HepG2 (cell line): ENCODE measurements around the gene GTF2H4. TPM values are rescaled to one million over a fixed set of nuclear protein-coding genes. Genes with fewer than 3 reads are reported as not detected.

Experiments used
- ATAC-seq: fragments of 200-7000 bp; cut with Tn5 transposase; 3 replicates; pipeline ENCODE4 v1.9.1; 2020; ENCODE audit warnings: mild to moderate bottlenecking, moderate library complexity
- BruUV-seq: library from RNA; stranded (reverse); fragments of 400-500 nt; replicated peaks from 2 replicates; lab custom pipeline; 2021; lab: Mats Ljungman, UMichigan
- CTCF ChIA-PET: fragments of 300-600 bp; formaldehyde crosslinking; extraction: SDS; loops from one replicate; lab custom pipeline; 2021; ENCODE audit warnings: low total read pairs, inconsistent platforms, low intra/inter-chr PET ratio; lab: Yijun Ruan, JAX
- POLR2A ChIA-PET: fragments of 350-600 bp; sonication (Branson Sonifier 250); formaldehyde crosslinking; loops from one replicate; lab custom pipeline; 2020; ENCODE audit warnings: antibody characterized with exemption, inconsistent platforms; lab: Yijun Ruan, JAX
- DNase-seq: peaks from one replicate; pipeline ENCODE4 v3.0.0-alpha.2; 2015; ENCODE audit warnings: low spot score
- FAIRE-seq: peaks from 3 replicates; lab custom pipeline; 2011; peaks lifted over from hg19 to GRCh38; lab: Jason Lieb, UNC
- H2AFZ ChIP-seq: one replicate; pipeline ENCODE4 v1.6.1; 2011; ENCODE audit warnings: low read length, inconsistent platforms
- H3K27ac ChIP-seq: fragments of 300-600 bp; 3 replicates; pipeline ENCODE4 v1.8.0; 2011; ENCODE audit warnings: mixed run types, mild to moderate bottlenecking, mixed read lengths, low read length, inconsistent platforms; ENCODE audit not compliant: insufficient read depth; ENCODE audit errors: extremely low read length
- H3K27me3 ChIP-seq, 2 experiments: fragments of 200-600 bp in 1 of 2; 2 replicates in 1 of 2; 3 replicates in 1 of 2; pipeline versions ENCODE4 v1.6.0 to v1.8.0; 2011; ENCODE audit warnings: low read length in 2 of 2, mild to moderate bottlenecking in 2 of 2, moderate library complexity in 2 of 2, inconsistent platforms in 1 of 2; ENCODE audit not compliant: insufficient read depth in 2 of 2, control insufficient read depth in 1 of 2
- H3K36me3 ChIP-seq, 2 experiments: fragments of 200-600 bp in 1 of 2; replicated peaks in 1 of 2; 2 replicates in 1 of 2; 3 replicates in 1 of 2; pipeline versions ENCODE4 v1.5.1 to v1.8.0; 2011; ENCODE audit warnings: low read length in 2 of 2, inconsistent platforms in 1 of 2; ENCODE audit not compliant: insufficient read depth in 2 of 2, control insufficient read depth in 1 of 2
- H3K4me1 ChIP-seq: 2 replicates; pipeline ENCODE4 v1.5.1; 2012; ENCODE audit warnings: low read length, inconsistent platforms; ENCODE audit not compliant: insufficient read depth
- H3K4me2 ChIP-seq: 2 replicates; pipeline ENCODE4 v1.6.0; 2011; ENCODE audit warnings: low read depth, low read length, inconsistent platforms
- H3K4me3 ChIP-seq, 3 experiments: fragments of 200-600 bp in 1 of 3; sonication (generic), shearing (Covaris generic) in 1 of 3; replicated peaks in 1 of 3; 2 replicates each; pipeline ENCODE4 v1.5.1; 2011 to 2016; ENCODE audit warnings: low read length in 3 of 3, inconsistent platforms in 2 of 3, low read depth in 2 of 3, mild to moderate bottlenecking in 2 of 3, control low read depth in 1 of 3, mixed read lengths in 1 of 3; ENCODE audit not compliant: insufficient read depth in 1 of 3
- H3K79me2 ChIP-seq: one replicate; pipeline ENCODE4 v1.6.1; 2011; ENCODE audit warnings: low read length, inconsistent platforms; ENCODE audit not compliant: insufficient read depth
- H3K9ac ChIP-seq: 2 replicates; pipeline ENCODE4 v1.6.0; 2011; ENCODE audit warnings: mild to moderate bottlenecking, low read depth, low read length, inconsistent platforms; ENCODE audit not compliant: insufficient read depth
- H3K9me3 ChIP-seq: 2 replicates; pipeline ENCODE4 v1.5.1; 2012; ENCODE audit warnings: mild to moderate bottlenecking, low read length
- H4K20me1 ChIP-seq: 2 replicates; pipeline ENCODE4 v1.6.0; 2011; ENCODE audit warnings: inconsistent platforms, mild to moderate bottlenecking, low read length, moderate library complexity; ENCODE audit not compliant: insufficient read depth
- HDAC6 ChIP-seq: fragments of 200-600 bp; sonication (generic); IDR thresholded peaks from 2 replicates; pipeline ENCODE4 v1.7.0; 2017; ENCODE audit warnings: mild to moderate bottlenecking, antibody characterized with exemption, low read length, low read depth
- NFIC ChIP-seq: IDR thresholded peaks from 2 replicates; pipeline ENCODE4 v1.6.1; 2012; ENCODE audit warnings: mild to moderate bottlenecking, low read length, inconsistent platforms
- NFKB2 ChIP-seq: sonication (generic); formaldehyde crosslinking; IDR thresholded peaks from 2 replicates; pipeline ENCODE4 v1.4.0; 2020; ENCODE audit warnings: missing genetic modification reagents, borderline replicate concordance
- NFKBIZ ChIP-seq: IDR thresholded peaks from 2 replicates; pipeline ENCODE4 v1.6.1; 2018; ENCODE audit warnings: missing genetic modification reagents, missing compliant biosample characterization
- SMARCE1 ChIP-seq: fragments of 450-650 bp; IDR thresholded peaks from 2 replicates; pipeline ENCODE4 v1.6.1; 2017; ENCODE audit warnings: borderline replicate concordance
- SMYD3 ChIP-seq: sonication (generic); formaldehyde crosslinking; IDR thresholded peaks from 2 replicates; pipeline ENCODE4 v1.8.1; 2023; ENCODE audit warnings: mild to moderate bottlenecking, missing genetic modification reagents
- ZNF800 ChIP-seq: sonication (generic); formaldehyde crosslinking; IDR thresholded peaks from 2 replicates; pipeline ENCODE4 v1.4.0; 2020; ENCODE audit warnings: missing genetic modification reagents
- WGBS: methylation state at CpG from one replicate; pipeline ENCODE4 v1.1.6; 2017; ENCODE audit warnings: low lambda C conversion rate; 5-methylcytosine and 5-hydroxymethylcytosine counted together
- in situ Hi-C: cut with HindIII; loops from 2 replicates; pipeline ENCODE4 v1.10.0; 2017; ENCODE audit warnings: low pct_unique_long_range_greater_than_20kb; ENCODE audit not compliant: extremely low pct_ligation_motif_present
- intact Hi-C: fragments of 100-400 bp; cut with micrococcal nuclease; formaldehyde crosslinking; loops from one replicate; pipeline ENCODE4 v1.10.0; 2022; ENCODE audit not compliant: unreplicated experiment
- polyA plus RNA-seq, 8 experiments: library from polyadenylated mRNA; depleted of rRNA in 3 of 8; stranded (reverse) in 7 of 8; unstranded in 1 of 8; fragments of >200 nt; fragmentation: Illumina TruSeq in 4 of 8; extraction: Trizol in 4 of 8; gene quantifications; 2 replicates each; pipeline versions ENCODE4 v1.2.1 to v1.2.3, GENCODE V29; 2011 to 2016; ENCODE audit warnings: low read depth in 4 of 8, missing spikeins in 1 of 8, mixed read lengths in 1 of 8; ENCODE audit not compliant: insufficient read depth in 1 of 8
- total RNA-seq, 5 experiments: library from RNA; depleted of rRNA; stranded (reverse); fragments of >200 nt; fragmentation: Illumina TruSeq; extraction: Trizol; gene quantifications; 2 replicates each; pipeline ENCODE4 v1.2.3, GENCODE V29; 2016; ENCODE audit warnings: low read depth in 1 of 5
- TF ChIP-seq, protein P1 (sequence below): fragments of 450-650 bp; IDR thresholded peaks from 2 replicates; pipeline ENCODE4 v1.6.1; 2017
- TF ChIP-seq, protein P2 (sequence below), 2 experiments: sonication (generic) in 1 of 2; formaldehyde crosslinking in 1 of 2; IDR thresholded peaks; 2 replicates each; pipeline versions ENCODE4 v1.5.1 to v1.6.1; 2011 to 2020; ENCODE audit warnings: borderline replicate concordance in 1 of 2, low read depth in 1 of 2, low read length in 1 of 2, mild to moderate bottlenecking in 1 of 2, missing genetic modification reagents in 1 of 2, moderate library complexity in 1 of 2
- TF ChIP-seq, protein P3 (sequence below): IDR thresholded peaks from 2 replicates; pipeline ENCODE4 v1.6.1; 2016; ENCODE audit warnings: control low read depth
- TF ChIP-seq, protein P4 (sequence below): sonication (generic); formaldehyde crosslinking; IDR thresholded peaks from 2 replicates; pipeline ENCODE4 v1.4.0; 2020; ENCODE audit warnings: missing genetic modification reagents

Gene GTF2H4
- total and polyA plus RNA-seq, 2 of the 13 experiments (the other 11 are each of a cell fraction or from before 2014, with no cell fraction given) = 15.9 to 49.3 TPM

DNA sequence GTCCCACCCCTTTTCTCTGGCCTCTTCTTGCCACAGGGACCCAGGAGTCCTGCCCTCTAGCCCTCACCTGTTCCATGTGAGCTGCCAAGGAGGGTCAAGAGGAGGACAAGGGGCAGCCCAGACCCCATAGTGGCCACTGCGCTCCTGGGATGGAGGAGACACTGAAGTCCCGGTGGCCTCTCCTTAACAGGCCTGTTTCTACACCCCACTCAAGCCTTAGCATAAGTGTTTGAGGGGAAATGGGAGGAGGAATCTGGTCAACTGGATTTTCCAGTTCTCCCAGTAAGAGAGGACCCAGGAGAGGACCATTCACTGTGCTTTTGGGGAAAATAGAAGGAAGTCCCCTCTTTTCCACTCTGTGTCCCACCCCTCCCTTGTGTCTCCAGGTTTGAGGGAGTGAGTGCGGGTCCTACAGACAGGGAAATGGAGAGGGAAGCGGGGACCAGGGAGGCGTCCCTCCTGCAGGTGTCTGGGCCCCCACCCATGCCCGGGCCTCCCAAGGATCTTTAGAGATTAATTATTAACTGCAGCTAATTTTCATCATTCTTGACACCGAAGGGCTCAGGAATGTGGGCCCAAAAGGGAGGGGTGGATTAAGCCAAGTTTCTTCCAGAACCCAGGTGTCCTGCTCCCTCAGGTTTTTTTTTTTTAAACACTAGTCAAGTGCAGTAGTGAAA is 24.1 kb downstream of the GTF2H4 start, which contains the start of gene SFTA2:
Gene SFTA2 (minus strand): TSS at position 202 of the 677 bp plus-strand sequence. CDS start 74 bp downstream, at position 128.
- FAIRE-seq = no peak
- H4K20me1 ChIP-seq = no peaks in the 10 kb centered on the region
- TF ChIP-seq, protein P1, sequence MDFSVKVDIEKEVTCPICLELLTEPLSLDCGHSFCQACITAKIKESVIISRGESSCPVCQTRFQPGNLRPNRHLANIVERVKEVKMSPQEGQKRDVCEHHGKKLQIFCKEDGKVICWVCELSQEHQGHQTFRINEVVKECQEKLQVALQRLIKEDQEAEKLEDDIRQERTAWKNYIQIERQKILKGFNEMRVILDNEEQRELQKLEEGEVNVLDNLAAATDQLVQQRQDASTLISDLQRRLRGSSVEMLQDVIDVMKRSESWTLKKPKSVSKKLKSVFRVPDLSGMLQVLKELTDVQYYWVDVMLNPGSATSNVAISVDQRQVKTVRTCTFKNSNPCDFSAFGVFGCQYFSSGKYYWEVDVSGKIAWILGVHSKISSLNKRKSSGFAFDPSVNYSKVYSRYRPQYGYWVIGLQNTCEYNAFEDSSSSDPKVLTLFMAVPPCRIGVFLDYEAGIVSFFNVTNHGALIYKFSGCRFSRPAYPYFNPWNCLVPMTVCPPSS = no peak
- no peak for TF ChIP-seq HDAC6
- TF ChIP-seq SMYD3 (CRISPR knock-in tag) = no peak
- TF ChIP-seq, protein P2, sequence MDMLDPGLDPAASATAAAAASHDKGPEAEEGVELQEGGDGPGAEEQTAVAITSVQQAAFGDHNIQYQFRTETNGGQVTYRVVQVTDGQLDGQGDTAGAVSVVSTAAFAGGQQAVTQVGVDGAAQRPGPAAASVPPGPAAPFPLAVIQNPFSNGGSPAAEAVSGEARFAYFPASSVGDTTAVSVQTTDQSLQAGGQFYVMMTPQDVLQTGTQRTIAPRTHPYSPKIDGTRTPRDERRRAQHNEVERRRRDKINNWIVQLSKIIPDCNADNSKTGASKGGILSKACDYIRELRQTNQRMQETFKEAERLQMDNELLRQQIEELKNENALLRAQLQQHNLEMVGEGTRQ (IDR thresholded peaks at IDR 0.05; ENCODE audit: low read depth, low read length) = no peak
- TF ChIP-seq, protein P2 (CRISPR knock-in tag; IDR thresholded peaks at IDR 0.05; ENCODE audit: borderline replicate concordance) = no peak
- TF ChIP-seq NFKBIZ (CRISPR knock-in tag) = no peak
- TF ChIP-seq ZNF800 = no peak
- TF ChIP-seq SMARCE1 = no peak
- TF ChIP-seq NFIC = no peak
- TF ChIP-seq, protein P3, sequence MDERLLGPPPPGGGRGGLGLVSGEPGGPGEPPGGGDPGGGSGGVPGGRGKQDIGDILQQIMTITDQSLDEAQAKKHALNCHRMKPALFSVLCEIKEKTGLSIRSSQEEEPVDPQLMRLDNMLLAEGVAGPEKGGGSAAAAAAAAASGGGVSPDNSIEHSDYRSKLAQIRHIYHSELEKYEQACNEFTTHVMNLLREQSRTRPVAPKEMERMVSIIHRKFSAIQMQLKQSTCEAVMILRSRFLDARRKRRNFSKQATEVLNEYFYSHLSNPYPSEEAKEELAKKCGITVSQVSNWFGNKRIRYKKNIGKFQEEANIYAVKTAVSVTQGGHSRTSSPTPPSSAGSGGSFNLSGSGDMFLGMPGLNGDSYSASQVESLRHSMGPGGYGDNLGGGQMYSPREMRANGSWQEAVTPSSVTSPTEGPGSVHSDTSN = no peak
- TF ChIP-seq, protein P4, sequence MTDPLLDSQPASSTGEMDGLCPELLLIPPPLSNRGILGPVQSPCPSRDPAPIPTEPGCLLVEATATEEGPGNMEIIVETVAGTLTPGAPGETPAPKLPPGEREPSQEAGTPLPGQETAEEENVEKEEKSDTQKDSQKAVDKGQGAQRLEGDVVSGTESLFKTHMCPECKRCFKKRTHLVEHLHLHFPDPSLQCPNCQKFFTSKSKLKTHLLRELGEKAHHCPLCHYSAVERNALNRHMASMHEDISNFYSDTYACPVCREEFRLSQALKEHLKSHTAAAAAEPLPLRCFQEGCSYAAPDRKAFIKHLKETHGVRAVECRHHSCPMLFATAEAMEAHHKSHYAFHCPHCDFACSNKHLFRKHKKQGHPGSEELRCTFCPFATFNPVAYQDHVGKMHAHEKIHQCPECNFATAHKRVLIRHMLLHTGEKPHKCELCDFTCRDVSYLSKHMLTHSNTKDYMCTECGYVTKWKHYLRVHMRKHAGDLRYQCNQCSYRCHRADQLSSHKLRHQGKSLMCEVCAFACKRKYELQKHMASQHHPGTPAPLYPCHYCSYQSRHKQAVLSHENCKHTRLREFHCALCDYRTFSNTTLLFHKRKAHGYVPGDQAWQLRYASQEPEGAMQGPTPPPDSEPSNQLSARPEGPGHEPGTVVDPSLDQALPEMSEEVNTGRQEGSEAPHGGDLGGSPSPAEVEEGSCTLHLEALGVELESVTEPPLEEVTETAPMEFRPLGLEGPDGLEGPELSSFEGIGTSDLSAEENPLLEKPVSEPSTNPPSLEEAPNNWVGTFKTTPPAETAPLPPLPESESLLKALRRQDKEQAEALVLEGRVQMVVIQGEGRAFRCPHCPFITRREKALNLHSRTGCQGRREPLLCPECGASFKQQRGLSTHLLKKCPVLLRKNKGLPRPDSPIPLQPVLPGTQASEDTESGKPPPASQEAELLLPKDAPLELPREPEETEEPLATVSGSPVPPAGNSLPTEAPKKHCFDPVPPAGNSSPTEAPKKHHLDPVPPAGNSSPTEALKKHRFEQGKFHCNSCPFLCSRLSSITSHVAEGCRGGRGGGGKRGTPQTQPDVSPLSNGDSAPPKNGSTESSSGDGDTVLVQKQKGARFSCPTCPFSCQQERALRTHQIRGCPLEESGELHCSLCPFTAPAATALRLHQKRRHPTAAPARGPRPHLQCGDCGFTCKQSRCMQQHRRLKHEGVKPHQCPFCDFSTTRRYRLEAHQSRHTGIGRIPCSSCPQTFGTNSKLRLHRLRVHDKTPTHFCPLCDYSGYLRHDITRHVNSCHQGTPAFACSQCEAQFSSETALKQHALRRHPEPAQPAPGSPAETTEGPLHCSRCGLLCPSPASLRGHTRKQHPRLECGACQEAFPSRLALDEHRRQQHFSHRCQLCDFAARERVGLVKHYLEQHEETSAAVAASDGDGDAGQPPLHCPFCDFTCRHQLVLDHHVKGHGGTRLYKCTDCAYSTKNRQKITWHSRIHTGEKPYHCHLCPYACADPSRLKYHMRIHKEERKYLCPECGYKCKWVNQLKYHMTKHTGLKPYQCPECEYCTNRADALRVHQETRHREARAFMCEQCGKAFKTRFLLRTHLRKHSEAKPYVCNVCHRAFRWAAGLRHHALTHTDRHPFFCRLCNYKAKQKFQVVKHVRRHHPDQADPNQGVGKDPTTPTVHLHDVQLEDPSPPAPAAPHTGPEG = no peak
- no peak for TF ChIP-seq NFKB2 (CRISPR knock-in tag)

More for the DNA sequence above, 24.1 kb downstream of the GTF2H4 start, which contains the start of gene SFTA2:
- CTCF ChIA-PET = no interaction called here
- ATAC-seq (no peak), DNase-seq (no peak)
- H3K36me3 ChIP-seq = no peaks in the 10 kb centered on the region
- H2AFZ ChIP-seq = no peak within 1 kb of the TSS
- no peak within 1 kb of the TSS for H3K27ac ChIP-seq
- no peak within 1 kb of the TSS for H3K4me2 ChIP-seq
- H3K9ac ChIP-seq = no peak within 1 kb of the TSS
- H3K4me3 ChIP-seq = no peak within 1 kb of the TSS
- H3K79me2 ChIP-seq = no peaks in the 10 kb centered on the region
- intact Hi-C loops = no loop called here
- 36% methylated on average over 7 of the region's 7 CpGs for WGBS
- in situ Hi-C loops = no loop called here
- POLR2A ChIA-PET = no interaction called here
- H3K9me3 ChIP-seq = no peaks in the 10 kb centered on the region
- no TSS peak for BruUV-seq
- H3K4me1 ChIP-seq = no peaks in the 10 kb centered on the region
- H3K27me3 ChIP-seq = peaks cover 2 to 32% of the 10 kb centered on the region in 2 experiments; a peak in 2 of 5 replicates
